Measurements from ENCODE around the gene PTPRN.

PTPRN gene

GRCh38 chr2:219294356-219295351, 14.5 kb downstream of the PTPRN start:
- peak; percentile 98 for DNase-seq (ENCODE audit: extremely low spot score)
- CTCF ChIA-PET = interaction anchor here (0.7 to 12.0 kb wide), 77 partner anchors 9 to 905 kb away, joined by 3 to 336 read pairs (median 5); partner anchors contain the start of genes ABCB6, ANKZF1, ATG9A and BCS1L
- POLR2A ChIA-PET = interaction anchor here (0.9 to 1.2 kb wide), 5 partner anchors 14 to 42 kb away, joined by 3 to 5 read pairs (median 3); partner anchors contain the start of genes TUBA4A and TUBA4B
- peak; percentile 99 for TF ChIP-seq CTCF (IDR thresholded peaks at IDR 0.05; ENCODE audit: control extremely low read depth, extremely low read depth, low read depth, missing control alignments)

GRCh38 chr2:219293736-219294231, 15.4 kb downstream of the PTPRN start:
- POLR2A ChIA-PET = interaction anchor here (1.2 kb wide), 1 partner anchor 16 kb away, joined by 3 read pairs; no protein-coding TSS in a partner anchor
- CTCF ChIA-PET = interaction anchor here (0.8 to 12.0 kb wide), 17 partner anchors 14 to 150 kb away, joined by 3 to 336 read pairs (median 4); partner anchors contain the start of genes ANKZF1, ATG9A, CNPPD1 and DNAJB2

GRCh38 chr2:219292616-219293015, 16.6 kb downstream of the PTPRN start:
- DNase-seq (ENCODE audit: extremely low spot score) = no peak
- ChIA-PET POLR2A (interaction anchor here (1.3 kb wide), 1 partner anchor 12 kb away, joined by 4 read pairs; no protein-coding TSS in a partner anchor), CTCF (interaction anchor here (1.0 to 12.0 kb wide), 7 partner anchors 13 to 133 kb away, joined by 4 to 336 read pairs (median 13); partner anchors contain the start of genes ANKZF1, ATG9A, CNPPD1 and DNAJB2)
- no peak for TF ChIP-seq CTCF (IDR thresholded peaks at IDR 0.05; ENCODE audit: control extremely low read depth, extremely low read depth, low read depth, missing control alignments)

More at GRCh38 chr2:219293736-219294231, 15.4 kb downstream of the PTPRN start:
- no peak for TF ChIP-seq CTCF (IDR thresholded peaks at IDR 0.05; ENCODE audit: control extremely low read depth, extremely low read depth, low read depth, missing control alignments)
- DNase-seq (ENCODE audit: extremely low spot score) = no peak

GRCh38 chr2:219291910-219292490, 17.2 kb downstream of the PTPRN start:
- DNase-seq (ENCODE audit: extremely low spot score) = no peak
- POLR2A ChIA-PET = interaction anchor here (0.7 to 1.3 kb wide), 3 partner anchors 11 to 116 kb away, joined by 3 to 4 read pairs (median 3); partner anchors contain the start of gene CNPPD1
- CTCF ChIA-PET = interaction anchor here (1.0 to 12.0 kb wide), 5 partner anchors 13 to 132 kb away, joined by 4 to 336 read pairs (median 116); partner anchors contain the start of genes CNPPD1, DNAJB2, SLC23A3 and TUBA4A
- no peak for TF ChIP-seq CTCF (IDR thresholded peaks at IDR 0.05; ENCODE audit: control extremely low read depth, extremely low read depth, low read depth, missing control alignments)

- ChIA-PET CTCF (interaction anchor here (1.4 to 12.0 kb wide), 4 partner anchors 8 to 118 kb away, joined by 5 to 336 read pairs (median 140); partner anchors contain the start of genes CNPPD1, DNAJB2, SLC23A3 and TUBA4A), POLR2A (interaction anchor here (0.7 to 1.3 kb wide), 3 partner anchors 10 to 115 kb away, joined by 3 to 4 read pairs (median 3); partner anchors contain the start of gene CNPPD1)
- DNase-seq (ENCODE audit: extremely low spot score) = no peak
- no peak for TF ChIP-seq CTCF (IDR thresholded peaks at IDR 0.05; ENCODE audit: control extremely low read depth, extremely low read depth, low read depth, missing control alignments)
Measured at GRCh38 chr2:219291394-219291793, 17.8 kb downstream of the PTPRN start.

Measured in GM10248 (cell line).